Subcutaneous preadipocyte (primary cell): ENCODE results near the gene HDX. TPM values are rescaled to one million over a fixed set of nuclear protein-coding genes. Genes with fewer than 3 reads are reported as not detected.

ENCODE experiments used
- small RNA-seq: library from RNA; depleted of rRNA; stranded (forward); fragments of <200 nt; gene quantifications from one replicate; pipeline ENCODE3, GENCODE V24; 2012
- total RNA-seq: library from RNA; depleted of rRNA; stranded (reverse); fragments of >200 nt; gene quantifications from 2 replicates; pipeline ENCODE4 v1.2.3, GENCODE V29; 2012

Gene HDX
- total RNA-seq: 5.3 and 6.2 TPM in 2 replicates

GRCh38 chrX:84501798-84502628 lies at the start of gene HDX:
HDX (minus strand) TSS chrX:84502453; CDS start chrX:84475397, 27,056 bp downstream.

Small RNAs within 50 kb of the gene (small RNA-seq; reads per million reads assigned to genes)
- gene AL450471.1: not detected
